ENCODE results near the gene MGMT.

The MGMT gene

GRCh38 chr10:129495256-129495655 is 28.2 kb downstream of the MGMT start:
- DNase-seq (ENCODE audit: low spot score), result no peak

- DNase-seq (ENCODE audit: low spot score), result no peak
Observed at GRCh38 chr10:129495698-129496097, 28.7 kb downstream of the MGMT start.

DNA sequence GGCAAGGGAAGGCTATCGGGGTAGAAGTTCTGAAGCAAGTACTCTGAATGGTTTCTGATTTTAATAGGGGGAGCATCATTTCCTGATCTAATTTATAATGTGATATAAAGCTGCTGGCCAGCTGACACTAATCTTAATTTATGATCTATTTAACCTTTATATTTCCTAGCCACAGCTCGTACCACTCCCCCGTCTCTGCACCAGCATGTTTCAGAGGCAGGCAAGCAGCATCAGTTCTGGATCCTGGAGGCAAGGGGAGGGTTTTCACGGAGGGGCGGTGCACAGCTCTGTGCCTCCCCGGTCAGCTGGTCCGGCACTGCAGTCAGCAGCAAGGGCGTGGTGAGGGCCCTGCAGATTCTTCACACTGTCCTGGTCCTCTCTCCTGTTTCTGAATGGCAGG is 30.0 kb downstream of the MGMT start:
- DNase-seq (ENCODE audit: low spot score), result no peak

GRCh38 chr10:129498680-129499079 is 31.6 kb downstream of the MGMT start:
- DNase-seq (ENCODE audit: low spot score), result no peak

DNA sequence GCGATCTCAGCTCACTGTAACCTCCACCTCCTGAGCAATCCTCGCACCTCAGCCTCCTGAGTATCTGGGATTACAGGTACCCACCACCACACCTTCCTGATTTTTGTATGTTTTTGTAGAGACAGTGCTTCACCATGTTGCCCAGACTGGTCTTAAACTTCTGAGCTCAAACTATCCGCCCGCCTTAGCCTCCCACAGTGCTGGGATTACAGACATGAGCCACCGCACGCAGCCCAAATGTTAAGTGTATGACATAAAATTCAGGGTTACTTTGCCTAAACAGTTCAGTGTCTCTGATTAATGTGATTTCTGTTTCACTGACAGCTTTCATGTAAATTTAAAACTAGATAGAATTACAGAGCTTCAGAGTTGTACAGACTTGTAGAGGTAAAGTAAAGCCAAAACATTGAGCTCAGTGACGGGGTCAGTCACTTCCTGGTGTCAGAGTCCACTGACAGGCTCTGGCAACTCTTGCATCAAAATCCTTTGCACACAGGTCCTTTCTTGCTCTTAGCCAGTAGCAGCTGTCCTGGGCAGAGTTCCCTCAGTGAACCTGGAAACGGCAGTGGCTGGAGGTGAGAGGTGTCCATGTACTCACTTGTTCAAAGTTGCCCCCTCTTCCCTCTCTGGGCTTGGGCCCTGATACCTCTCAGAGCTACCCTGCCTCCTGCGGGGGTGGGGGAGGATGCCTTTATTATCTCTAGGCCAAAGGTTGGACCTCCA is 33.7 kb downstream of the MGMT start:
- no peak for DNase-seq (ENCODE audit: low spot score)

- DNase-seq (ENCODE audit: low spot score), result no peak
Observed at GRCh38 chr10:129501652-129502436, 34.8 kb downstream of the MGMT start.

DNA sequence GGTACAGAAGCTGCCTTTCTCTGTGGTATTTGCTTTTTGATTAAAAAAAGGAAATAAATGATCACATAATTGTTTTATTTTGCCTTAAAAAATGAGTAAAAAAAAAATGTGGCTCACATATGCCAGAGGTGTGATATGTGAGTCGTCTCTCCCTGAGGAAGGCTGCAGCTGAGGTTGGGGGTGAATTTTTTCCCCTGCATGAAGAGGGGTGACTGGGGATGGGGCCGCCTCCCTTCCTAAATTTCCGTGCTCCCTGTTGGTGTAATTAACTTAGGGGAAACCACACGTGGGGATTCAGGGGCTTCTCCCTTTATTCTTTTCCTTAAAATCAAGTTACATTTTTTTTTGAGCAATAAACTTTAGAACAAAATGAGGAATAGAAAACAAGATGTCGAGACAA is 35.4 kb downstream of the MGMT start:
- DNase-seq (ENCODE audit: low spot score), result no peak

DNA sequence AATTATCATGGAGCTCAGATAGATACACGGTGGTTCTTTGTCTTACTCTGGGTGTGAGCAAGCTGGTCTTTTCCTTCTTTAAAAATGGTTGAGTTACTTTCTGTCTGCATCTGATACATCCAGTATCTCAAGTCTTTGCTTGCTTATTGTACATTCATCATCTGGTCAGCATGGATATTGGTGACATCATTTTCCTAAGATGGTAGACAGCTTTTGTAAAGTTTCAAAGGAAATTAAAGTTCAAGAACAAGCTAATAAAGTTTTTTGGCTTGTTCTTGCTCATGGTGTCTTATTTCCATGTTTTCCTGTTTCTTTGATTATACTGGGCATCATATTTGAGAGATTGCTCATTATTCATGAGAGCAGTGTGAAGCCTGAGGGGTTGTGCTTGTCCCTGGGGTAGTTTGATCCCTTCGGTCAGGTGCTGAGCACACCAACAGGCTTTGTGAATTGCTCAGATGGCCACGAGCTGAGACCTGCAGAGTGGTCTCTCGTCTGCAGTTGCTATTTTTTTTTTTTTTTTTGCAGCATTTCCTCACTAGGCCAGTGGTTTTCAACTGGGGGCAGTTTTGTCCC is 38.5 kb downstream of the MGMT start:
- DNase-seq (ENCODE audit: low spot score), result no peak

- no peak for DNase-seq (ENCODE audit: low spot score)
Observed at GRCh38 chr10:129506101-129506797, 39.2 kb downstream of the MGMT start.

- DNase-seq (ENCODE audit: low spot score), result no peak
Observed at GRCh38 chr10:129507216-129507889, 40.3 kb downstream of the MGMT start.

GRCh38 chr10:129509155-129509554 is 42.1 kb downstream of the MGMT start:
- DNase-seq (ENCODE audit: low spot score), result no peak

- no peak for DNase-seq (ENCODE audit: low spot score)
Observed at GRCh38 chr10:129509835-129510234, 42.8 kb downstream of the MGMT start.

- DNase-seq (ENCODE audit: low spot score), result no peak
Observed at GRCh38 chr10:129511086-129511485, 44.0 kb downstream of the MGMT start.

GRCh38 chr10:129511758-129512157 is 44.7 kb downstream of the MGMT start:
- DNase-seq (ENCODE audit: low spot score), result no peak

GRCh38 chr10:129513312-129513711 is 46.3 kb downstream of the MGMT start:
- DNase-seq (ENCODE audit: low spot score), result no peak

DNA sequence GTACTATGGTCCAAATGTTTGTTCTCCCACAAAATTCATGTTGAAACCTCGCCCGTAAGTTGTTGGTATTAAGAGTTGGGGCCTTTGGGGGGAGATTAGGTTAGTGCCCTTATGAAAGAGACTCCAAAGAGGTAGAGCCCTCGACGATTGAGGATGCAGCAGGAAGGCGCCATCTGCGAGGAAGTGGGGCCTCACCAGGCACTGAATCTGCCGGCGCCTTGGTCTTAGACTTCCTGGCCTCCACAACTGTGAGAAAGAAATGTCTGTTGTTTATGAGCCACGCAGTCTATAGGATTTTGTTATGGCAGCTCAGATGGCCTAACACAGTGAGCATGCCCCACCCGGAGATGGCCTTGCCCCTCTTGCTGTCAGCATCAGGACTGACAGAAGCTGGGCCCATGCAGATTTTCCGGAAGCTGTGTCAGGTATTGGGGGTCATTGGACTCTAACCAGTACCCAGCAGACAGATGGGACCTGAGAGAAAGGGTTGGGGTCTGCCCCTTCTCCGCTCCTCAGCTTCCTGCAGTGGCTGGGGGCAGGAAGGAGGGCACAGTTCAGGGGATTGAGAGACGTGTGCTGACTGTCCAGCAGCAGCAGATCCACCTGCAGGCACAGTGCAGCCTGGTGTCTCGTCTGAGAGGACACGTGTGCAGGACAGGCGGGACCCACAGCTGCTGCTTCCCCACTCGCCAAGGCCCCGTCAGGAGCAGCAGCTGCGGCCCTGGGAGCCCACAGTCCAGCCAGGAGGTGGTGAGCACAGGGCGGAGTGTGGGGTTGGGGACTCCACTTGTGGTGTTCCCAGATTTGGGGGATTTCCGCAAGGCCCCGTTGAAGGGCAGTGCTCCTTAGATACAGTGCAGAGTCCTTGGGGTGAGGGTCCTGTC is 47.8 kb downstream of the MGMT start:
- DNase-seq (ENCODE audit: low spot score), result no peak

DNA sequence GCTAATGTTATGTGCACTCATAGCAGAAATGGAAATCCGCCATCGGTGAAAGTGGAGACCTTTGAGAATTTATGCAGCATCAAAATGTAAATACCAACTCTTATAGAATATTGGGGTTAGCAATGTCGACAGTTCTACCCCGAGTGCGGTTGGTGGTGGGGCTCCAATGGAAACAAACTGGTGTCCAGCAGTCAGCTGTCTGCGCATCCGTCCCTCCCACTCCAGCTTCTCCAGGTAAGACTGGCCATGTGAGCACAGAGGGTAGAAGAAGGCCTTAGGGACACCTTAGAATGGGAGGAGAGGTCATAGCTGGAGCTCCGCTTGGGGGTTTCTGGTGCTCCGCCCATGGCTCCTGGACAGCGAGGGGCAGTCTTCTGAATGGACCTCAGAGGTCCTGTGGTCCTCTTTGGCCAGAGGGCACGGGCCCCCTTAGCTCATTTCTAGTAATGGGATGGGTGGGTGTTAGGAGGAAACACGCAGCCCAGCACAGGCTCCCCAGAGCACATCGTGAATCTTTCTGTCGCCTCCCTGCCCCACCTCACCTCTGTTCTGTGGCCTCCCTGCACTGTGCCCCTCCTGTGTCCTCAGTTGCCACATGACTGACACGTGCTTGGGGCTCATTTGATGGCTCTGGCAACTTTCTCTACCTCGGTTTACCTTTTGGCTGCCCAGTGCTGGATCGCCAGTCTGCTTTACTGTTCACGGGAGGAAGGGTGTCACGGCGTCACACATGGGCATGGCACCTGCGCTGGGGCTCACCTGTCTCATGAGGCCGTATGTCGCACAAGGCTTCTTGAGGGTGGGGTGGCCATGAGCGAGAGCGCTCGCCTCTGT is 50.0 kb downstream of the MGMT start:
- no peak for DNase-seq (ENCODE audit: low spot score)

DNA sequence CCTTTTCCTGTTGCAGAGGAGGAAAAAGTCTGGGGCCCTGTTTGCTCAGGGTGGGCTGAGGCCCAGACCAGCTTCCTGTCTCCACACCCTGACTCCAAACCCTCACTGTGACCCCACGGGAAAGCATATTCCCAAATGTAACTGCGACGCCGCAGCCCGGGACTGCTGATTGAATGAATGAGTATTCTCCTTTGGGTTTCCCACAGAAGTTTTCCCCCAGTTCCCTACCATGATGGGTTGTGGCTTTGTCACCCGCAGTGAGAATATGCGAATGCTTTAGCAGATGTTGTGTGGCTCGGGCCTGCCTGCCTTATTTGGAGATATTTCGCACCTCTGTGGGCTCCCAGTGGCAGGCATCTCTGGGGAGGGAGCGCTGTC is 50.6 kb downstream of the MGMT start:
- no peak for DNase-seq (ENCODE audit: low spot score)

- DNase-seq (ENCODE audit: low spot score), result no peak
Observed at GRCh38 chr10:129518793-129519192, 51.8 kb downstream of the MGMT start.

DNA sequence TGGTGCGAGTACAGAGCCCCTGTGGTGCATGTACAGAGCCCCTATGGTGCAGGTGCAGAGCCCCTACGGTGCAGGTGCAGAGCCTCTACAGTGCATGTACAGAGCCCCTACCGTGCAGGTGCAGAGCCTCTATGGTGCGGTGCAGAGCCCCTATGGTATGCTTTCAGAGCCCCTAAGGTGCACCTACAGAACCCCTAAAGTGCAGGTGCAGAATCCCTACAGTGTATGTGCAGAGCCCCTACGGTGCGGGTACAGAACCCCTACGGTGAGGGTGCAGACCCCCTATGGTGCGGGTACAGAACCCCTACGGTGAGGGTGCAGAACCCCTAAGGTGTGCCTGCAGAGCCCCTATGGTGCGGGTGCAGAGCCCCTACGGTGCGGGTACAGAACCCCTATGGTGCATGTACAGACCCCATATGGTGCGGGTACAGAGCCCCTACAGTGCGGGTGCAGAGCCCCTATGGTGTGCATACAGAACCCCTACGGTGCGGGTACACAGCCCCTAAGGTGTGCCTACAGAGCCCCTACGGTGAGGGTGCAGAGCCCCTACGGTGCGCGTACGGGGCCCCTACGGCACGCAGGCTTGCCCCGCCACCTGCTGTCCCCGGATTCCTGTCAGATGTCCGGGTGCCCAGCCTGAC is 53.5 kb downstream of the MGMT start:
- DNase-seq (ENCODE audit: low spot score), result no peak

Data from CD4-positive, alpha-beta T cell treated with Interleukin-6 at 100 ng/mL for 8 hours (primary cell).